Activated naive CD4-positive, alpha-beta T cell (primary cell): ENCODE results near the gene ZNF775.

Experiments used
- DNase-seq, 4 experiments: peaks; one replicate each; lab custom pipeline; 2025; lab: John Stamatoyannopoulos, UW

Gene ZNF775

DNA sequence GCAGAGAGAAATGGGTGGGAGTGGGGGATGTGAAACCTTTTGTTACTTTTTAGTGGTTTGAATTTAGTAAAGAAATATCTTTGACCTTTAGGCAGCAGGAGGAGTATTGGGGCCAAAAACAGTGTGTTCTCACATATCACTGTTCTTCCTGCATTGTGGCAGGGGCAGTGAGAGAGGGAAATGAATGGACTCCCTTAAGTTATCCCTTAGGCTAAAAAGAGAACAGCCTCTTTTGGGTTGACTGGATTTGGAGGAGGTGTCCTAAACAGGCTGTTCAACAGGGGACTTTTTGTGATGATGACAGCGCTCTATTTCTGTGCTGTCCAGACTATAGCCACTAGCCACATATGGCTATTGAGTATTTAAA is 22.3 kb downstream of the ZNF775 start:
- DNase-seq = no peak

DNA sequence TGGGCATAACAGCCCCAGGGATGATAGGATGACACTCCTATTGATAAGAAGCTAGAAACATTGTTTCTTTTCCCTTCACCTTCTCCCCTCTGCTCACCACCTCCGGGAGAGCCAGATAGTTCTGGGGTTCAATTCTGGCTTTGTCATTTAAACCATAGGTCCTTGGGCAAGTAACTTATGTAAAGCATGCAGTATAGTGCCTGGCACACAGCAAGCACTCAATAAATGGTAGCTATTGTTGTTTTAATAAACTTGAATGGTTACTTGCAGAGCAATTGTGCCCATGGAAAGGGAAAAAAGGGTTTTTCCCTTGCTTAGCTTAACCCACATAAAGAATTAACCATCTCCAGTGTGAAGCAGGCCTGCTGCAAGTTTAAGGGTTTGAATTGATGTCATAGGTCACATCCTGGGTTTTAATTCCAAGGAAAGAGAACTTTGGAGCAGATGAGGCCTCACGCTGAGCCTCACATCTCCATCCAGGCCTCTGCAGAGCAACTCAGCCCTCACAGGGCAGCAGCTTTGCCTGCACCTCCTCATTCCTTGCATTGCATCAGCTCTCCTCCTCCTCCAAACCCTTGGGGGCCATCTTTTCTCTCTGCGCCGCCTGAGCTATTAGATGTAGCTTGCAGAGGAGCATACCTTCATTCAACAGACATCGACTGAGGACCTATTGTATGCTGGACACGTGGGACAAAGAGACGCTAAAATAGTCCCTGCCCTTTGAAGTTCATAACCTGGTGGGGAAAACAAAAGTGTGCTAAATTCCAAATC is 22.9 kb downstream of the ZNF775 start:
- DNase-seq = no peak

DNA sequence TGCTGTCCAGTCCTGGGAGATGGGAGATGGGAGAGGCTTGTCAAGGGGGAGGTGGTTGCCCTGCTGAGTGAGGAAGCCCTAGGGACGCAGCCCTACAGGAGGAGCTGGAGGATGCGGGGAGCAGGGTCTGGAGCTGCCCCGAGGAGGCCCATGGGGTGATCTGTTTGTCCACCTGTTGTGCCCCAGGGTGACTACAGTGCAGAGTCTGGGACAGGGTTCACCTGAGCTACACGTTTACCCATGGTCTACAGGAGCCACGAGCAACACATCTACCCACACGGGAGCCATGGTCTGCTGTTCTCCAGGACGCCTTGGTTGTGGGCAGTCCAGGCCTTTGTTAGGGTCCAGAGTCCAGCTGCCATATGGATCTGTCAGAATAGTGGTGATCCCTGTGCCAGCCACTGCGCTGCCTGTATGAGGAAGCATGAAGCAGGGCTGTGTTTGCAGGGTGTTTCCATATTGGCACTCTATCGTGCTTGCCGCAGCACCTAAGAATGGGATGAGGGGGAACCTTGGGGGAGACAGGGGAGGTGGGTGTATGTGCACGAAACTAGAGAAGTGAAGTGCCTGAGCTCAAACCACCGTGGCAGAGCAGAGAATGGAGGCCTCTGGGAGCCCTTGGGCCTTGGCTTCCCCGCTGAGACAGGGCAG is 23.7 kb downstream of the ZNF775 start:
- no peak for DNase-seq

DNA sequence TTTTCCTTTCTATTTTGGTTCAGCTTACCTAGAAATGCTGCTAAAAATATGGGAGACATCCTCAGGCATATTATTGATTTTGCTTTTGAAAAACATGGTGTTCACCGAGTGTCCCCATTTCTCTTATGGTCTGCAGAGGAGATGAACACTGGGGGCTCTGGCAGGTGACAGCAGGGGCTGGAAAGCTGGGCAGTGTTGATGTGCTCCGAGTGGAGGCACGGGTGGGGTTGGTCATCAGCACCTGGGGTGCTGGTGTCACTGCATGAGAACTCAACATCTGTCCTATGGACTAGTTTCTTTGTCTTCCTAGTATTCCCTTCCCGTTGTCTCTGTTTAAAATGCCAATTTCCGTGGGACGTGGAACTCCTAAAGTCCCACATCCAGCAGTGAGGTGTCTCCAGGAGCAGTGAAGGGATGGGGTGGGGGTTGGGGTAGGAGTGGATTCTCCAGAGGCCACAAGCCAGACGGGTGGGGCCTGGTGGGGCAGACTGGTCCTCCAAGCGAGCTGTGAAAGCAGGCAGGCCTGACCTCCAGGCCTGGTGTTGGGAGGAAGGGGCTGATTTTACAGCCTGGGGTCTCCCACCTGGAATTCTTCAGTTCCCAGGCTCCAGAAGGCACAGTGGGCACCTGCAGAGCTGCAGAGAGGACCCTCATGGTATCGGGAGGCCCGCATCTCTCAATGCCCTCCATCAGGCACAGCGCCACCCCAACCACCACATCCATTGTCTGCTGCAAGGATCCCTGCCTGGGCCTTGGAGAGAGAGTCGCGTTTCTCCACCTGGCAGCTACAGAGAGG is 24.4 kb downstream of the ZNF775 start:
- DNase-seq = no peak

DNA sequence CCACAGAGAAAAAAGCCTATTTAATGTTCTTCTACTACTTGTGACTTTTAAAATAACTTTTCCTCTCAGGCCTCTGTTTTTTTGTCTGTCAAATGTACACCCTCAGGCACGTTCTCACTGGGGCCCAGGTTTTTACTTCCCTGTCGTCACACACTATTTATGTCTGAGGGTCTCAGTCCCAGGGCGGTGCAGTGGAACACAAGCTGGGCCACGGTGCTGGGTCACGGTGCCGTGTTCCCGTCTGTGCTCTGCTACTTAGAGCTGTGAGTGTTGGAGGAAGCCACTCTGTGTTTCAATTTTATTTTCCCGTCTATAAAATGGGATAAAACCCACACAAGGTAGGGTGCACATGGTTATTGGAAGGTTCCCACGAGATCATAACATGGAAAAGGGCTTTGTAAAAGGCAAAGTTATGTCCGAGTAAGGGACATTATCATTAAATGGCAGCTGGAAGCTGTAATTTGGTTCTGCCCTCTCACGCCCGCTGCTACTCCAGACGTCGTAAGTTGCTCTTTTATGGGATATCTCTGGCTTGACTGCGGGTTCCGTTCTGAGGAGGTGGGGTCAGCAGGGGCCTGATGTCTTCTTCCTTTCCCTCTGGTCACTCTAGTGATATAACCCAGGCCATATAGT is 25.2 kb downstream of the ZNF775 start:
- no peak for DNase-seq

DNA sequence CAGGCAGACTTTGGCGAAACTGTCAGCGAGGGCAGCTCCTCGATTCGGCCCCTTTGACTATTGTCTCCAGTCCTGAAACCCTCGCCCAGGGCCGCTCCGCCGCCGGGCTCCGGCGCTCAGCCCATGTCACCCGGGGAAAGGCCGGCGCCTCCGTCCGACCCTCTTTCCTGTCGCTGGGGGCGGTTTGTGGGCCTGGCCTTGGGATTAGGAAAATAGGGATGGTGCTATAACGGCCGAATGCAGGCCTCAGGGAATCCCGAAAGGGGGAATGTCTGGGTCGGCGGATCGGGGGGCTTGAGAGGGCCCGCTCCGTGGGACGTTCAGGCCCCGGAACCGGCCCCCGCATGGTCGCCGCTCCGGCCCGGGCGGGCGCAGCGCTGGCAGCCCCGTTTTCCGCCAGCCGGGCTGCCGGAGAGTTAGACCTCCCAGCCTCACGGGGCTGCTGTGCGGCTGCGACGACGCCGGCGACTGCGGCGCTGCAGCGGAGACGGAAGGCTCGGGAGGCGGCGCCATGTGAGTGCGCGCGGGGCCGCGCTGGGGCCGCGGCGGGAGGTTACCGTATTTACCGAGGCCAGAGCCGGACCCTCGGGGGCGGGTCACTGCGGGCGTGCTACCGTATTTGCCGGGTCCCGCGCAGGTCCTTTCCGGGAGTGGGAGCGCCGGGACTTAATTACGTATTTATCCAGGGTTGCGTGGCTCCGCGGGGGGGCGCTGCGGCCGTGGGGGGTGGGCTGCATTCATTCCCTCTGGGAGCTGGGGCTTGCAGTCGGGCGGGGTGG is 25.9 kb downstream of the ZNF775 start:
- DNase-seq = peak; percentile 29 to 72 (median 44)

DNA sequence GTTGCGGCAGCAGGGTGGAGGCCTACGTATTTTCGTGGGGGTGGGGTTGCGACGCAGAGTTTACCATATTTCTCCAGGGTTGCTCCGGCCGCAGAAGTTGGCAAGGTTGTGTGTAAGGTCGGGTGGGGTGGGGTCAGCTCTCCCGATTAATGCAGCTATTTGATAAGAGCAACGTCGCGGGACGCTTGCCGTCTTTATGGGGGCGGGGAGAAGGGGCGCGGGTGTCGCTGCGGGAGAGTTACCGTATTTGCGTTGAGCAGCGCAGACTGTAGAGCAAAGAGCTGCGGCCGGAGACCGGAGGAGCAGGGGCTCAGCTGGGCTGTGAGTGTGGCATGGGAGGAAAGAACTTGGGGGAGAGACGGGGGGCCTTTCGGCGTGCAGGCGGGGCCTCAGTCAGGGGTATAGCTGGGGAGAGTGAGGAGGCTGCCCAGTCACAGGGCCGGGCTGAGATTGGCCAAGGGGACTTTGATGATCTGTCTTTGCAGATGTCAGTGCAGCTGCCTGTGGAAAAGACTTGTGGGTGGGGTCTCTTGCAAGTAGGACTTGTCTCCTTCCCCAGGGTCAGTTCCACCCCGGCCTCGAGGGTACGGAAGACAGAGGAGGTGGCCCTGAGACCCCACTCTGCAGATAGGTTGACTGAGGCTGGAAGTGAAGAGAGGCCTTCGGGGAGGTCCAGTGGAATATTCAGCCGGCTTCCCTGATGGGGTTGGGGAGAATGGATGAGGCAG is 26.6 kb downstream of the ZNF775 start:
- peak in 1 of 4 experiments; percentile 49 for DNase-seq

DNA sequence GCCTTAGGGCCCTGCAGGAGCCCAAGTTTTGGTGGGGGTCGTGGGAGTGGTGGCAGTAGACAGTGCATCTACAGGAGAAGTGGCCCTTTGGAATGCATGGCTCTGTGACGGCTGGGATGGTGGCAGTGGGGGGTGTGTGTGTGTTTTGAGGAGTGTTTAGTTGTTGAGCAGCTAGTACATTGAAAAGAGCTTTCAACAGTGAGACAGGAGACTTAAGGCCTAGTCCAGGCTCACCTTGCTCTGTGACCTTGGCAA is 27.1 kb downstream of the ZNF775 start:
- no peak for DNase-seq

DNA sequence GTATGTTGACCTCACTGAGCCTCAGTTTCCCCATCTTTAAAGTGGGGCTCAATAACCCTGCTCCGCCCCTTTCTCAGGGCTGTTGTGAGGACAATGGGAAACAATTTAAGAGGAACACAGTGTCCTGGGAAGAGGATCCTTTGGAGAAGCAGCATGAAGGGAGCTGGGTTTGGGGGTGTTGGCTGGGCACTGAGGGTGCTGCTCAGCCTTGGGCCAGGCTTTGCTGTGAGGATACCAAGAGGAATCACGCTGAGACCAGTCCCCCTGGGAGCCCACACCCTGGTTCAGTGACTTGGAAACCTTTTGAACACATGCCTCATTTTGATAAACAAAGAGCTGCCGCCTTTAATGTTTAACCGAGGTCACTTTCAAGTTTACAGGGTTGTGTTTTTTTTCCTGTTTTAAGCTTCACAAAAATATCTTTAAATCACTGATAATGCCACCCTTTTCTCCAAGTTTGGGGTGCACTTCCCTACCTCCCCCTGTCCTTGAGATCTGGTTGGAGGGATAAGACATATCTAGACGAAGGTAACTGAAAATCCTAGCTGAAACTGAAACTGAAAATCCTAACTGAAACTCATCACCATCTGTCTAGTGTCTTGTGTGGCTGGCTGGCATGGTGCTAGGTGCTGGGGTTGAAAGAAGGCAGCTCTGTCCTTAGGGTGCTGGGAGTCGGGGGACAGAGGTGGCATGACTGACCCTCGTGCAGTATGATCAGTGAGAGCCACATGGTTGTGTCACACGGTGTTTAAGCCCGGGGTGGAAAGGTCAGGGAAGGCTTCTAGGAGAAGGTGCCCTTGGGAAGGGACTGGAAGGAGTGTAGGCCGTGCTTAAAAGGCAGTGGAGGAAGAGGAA is 27.7 kb downstream of the ZNF775 start:
- DNase-seq = no peak

DNA sequence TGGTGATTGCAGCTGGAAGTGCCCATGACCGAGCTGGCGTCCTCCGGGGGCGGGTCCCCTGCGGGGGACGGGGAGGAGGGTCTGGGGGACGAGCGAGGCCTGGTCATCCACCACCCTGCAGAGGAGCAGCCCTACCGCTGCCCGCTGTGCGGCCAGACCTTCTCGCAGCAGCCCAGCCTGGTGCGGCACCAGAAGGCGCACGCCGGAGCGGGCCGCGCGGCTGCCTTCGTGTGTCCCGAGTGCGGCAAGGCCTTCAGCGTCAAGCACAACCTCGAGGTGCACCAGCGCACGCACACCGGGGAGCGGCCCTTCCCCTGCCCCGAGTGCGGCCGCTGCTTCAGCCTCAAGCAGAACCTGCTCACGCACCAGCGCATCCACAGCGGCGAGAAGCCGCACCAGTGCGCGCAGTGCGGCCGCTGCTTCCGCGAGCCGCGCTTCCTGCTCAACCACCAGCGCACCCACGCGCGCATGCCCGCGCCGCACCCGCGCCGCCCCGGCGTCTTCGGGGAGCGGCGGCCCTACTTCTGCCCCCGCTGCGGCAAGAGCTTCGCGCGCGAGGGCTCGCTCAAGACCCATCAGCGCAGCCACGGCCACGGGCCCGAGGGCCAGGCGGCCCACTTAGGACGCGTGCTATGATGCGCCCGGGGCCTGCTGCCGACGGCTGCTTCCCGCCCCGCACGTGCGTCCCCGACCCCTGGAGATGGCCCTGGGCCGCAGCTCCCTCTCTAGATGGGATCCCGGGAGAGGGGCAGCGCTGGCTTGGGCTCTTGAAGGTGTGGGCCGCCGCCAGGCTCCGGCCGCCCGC is 28.7 kb downstream of the ZNF775 start:
- no peak for DNase-seq

DNA sequence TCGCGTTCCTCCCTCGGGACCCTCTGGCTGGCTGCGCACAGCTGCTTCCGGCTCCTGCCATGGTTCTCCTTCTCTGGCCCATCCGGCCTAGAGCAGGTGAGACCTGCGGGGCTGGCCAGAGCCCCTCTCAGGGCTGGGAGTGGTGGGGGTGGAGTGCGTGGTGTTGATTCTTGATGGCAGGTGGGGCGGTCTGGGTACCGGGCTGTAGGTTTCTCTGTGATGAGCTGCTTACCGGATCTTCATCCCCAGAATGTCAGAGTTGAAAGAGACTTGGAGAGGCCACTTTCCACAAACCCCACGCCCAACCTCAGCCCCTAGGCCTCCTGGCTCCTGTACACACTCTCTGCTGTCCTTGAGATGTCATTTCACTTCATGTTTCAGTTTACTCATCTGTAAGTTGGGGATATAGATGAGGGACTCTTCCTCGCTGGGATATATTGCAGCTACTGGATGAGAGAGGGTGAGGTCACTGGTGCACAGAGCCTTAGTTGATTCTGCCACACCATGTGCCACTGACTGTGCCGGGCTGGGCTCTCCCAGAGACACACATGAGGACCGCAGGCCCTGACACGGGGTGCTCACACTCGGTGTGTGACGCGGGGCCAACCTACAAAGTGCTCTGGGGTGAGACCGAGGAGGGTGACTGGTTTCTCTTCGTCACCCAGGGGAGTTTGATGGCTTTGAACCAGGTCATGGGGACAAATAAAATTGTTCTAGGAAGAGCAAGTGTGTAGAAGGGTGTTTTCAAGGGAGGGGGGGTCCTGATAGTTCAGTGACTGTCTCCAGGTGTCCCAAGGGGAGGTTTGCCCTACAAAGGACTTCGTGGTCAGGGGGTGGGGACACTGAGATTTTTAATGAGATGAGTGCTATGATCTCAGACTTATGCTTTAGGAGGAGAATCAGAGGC is 29.5 kb downstream of the ZNF775 start:
- DNase-seq = no peak

DNA sequence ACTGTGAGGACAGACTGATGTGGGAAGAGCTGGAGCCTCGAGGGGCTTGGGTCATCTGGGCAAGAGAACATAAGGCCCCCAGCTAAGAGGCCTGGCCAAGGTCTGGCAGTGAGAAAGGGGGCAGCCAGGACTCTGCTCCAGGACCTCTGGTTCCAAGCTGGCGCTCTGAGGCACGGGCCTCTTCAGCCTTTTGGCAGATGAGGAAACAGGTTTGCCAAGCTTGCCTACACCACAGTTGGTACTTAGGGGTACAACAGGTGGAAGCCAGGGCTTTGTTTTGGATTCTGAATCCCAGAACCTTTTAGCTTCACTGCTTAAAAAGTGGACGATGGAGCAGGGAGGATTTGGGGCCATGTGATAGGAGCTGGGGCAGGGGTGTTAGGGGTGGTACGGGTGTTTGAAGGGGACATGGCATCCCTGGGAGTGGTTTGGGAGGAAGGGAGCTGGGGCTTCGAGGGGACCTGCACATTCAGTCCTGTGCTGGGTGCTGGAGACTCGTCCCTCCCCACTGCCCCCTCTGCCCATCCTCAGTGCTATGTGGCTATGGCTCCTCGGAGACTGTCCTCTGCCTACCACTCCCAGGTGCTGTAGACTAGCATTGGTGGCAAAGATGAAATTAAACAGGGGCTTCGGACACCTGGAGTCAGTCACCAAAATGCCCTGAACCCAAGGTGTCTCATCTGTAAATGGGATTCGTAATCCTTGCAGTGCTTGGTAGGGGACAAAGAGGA is 30.3 kb downstream of the ZNF775 start:
- no peak for DNase-seq

DNA sequence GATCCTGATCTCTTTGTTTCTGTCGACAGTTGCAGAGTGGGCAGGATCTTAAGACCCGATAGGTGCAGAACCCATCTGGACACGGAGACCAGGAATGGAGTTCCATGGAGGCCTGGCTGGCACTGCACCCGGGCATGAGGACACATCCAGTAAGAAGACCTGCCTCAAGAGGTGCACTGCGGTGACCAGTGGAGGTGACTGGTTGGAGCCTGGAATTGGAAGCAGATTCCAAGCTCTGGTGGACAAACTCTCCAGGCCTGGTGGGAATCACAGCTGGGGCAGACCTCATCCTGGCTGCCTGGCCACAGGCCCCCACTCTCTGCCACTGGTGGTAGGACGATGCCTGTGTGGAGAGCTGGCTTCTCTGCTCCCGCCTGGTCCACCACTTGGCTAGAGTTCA is 31.0 kb downstream of the ZNF775 start:
- no peak for DNase-seq

DNA sequence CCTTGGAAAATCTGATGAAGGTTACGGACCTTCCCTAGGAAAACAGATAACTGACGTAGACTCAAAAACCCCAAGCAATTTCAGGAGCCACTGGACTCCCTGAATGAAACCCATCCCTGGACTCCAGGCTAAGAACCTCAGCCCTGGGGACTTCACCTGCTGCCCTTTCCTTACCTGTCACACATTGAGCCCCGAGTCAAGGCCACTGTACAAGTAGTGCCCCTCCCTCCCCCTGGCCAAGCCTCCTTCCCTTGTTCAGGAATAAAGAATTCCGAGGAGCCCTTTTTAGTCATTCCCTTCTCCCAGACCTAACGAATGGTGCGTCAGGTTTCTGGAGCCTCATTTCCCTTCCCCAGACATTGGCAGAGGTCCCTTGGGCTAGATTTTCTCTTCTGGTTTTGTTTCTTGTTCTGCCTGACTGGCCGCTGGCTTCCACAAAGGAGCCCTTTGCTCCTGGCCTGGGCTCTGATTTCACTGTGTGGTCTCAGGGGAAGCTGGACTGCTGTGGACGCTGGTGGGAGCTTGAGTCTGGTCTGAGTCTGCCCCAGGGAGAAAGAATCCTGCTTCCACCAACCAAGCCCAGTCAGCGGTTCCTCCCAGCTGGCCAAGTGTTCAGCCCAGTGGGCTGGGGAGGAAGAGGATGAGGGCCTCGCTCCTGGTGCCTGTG is 31.7 kb downstream of the ZNF775 start:
- DNase-seq = no peak

DNA sequence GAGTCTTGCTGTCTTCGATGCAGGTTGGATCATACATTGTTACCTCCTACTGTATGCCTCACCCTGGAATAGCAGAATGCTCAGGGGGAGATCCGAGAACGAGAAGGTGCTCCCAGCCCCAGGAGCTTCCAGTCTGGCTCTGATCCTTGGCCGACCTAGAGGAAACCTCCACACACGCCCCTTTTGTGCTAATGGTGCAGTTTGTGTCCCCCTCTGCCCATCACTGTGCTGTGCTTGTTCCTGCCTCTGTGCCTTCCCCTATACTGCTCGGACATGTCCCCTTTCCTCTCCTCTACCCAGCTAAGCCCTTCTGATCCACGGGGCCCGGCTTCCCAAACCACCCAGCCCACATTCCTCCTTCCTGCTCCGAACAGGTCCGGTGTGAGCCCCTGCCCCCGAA is 32.5 kb downstream of the ZNF775 start:
- no peak for DNase-seq

DNA sequence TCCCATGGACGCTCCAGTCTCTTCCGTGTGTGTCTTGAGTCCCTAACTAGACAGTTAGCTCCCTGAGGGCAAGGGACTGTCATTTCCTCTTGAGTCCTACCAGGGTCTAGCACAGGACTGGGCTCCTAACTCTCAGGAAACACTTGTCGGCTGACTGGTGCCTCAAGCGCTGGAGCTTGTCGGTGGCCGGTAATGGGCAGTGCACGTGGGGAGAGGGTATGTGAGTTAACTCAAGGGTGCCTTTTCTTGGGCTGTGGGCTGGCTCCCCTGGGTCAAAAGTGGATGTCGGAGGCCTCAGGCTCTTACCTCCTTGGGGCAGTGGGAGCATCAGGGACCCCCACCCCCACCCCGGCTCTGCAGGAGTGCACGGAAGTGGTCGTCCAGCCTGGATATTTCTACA is 32.9 kb downstream of the ZNF775 start:
- DNase-seq = no peak
